ENCODE measurements around the gene VCP.

The VCP gene

DNA sequence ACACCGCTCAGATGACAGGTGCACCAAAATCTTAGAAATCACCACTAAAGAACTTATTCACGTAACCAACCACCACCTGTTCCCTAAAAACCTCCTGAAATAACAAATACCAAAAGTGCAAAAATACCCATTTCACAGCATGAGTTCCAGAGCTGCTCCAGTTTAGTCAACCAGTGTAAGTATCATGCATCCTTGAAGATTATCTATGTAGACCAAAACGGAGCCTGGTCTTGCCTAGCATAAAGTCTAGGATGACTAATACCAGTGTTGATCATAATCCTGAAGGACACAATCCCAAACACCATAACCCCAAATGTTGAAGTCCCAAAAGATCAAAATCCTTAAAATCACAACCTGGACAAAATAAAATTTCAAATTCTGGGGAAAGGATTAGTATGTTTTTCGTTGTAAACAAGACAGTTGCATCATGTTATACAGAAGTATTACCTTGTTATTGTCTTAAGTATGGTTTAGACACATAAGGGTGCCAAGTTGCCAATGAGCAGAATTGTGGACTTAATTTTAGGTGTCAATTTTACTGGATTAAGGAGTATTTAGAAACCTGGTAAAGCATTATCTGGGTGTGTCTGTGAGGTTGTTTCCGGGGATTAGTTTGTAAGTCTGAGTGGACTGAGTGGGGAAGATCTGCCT is 18.1 kb downstream of the VCP start:
- POLR2A ChIA-PET: no interaction called here
- CTCF ChIA-PET: interaction anchor here (0.7 to 2.1 kb wide), 4 partner anchors 10 to 155 kb away, joined by 3 to 8 read pairs (median 4); partner anchors contain the start of gene PIGO
- no peak overlapping the region for H3K4me3 ChIP-seq (ENCODE audit: low read depth, low read length)
- TF ChIP-seq ZNF830 (tag by site-specific recombination; IDR thresholded peaks at IDR 0.05; ENCODE audit: low read depth) (no peak), ZNF37A (tag by site-specific recombination; IDR thresholded peaks at IDR 0.05) (no peak), ZNF664 (tag by site-specific recombination; IDR thresholded peaks at IDR 0.05) (no peak), ZNF404 (tag by site-specific recombination; IDR thresholded peaks at IDR 0.05) (no peak), HOXA7 (CRISPR knock-in tag; IDR thresholded peaks at IDR 0.05; ENCODE audit: borderline replicate concordance) (no peak), ZFP37 (tag by site-specific recombination; IDR thresholded peaks at IDR 0.05) (no peak), ZNF239 (tag by site-specific recombination; IDR thresholded peaks at IDR 0.05) (no peak), GLIS2 (tag by site-specific recombination; IDR thresholded peaks at IDR 0.05) (no peak), HOXD13 (CRISPR knock-in tag; IDR thresholded peaks at IDR 0.05; ENCODE audit: borderline replicate concordance) (no peak), ZFP41 (tag by site-specific recombination; IDR thresholded peaks at IDR 0.05; ENCODE audit: borderline replicate concordance) (no peak), KLF1 (tag by site-specific recombination; IDR thresholded peaks at IDR 0.05) (no peak), IKZF3 (tag by site-specific recombination; IDR thresholded peaks at IDR 0.05) (no peak), PRDM6 (tag by site-specific recombination; IDR thresholded peaks at IDR 0.05) (no peak)
- no peaks in the 10 kb centered on the region for H3K4me1 ChIP-seq (ENCODE audit: control insufficient read depth, insufficient read depth, low read length)
- no peaks in the 10 kb centered on the region for H3K9me3 ChIP-seq (ENCODE audit: control insufficient read depth, insufficient read depth, low read depth, low read length)
- H3K27ac ChIP-seq (ENCODE audit: extremely low read depth, low read depth, low read length): no peak overlapping the region
- peaks cover 21 to 85% of the 10 kb centered on the region in 2 experiments for H3K36me3 ChIP-seq (ENCODE audit: control insufficient read depth in 2 of 2, insufficient read depth in 1 of 2, low read length in 2 of 2)

DNA sequence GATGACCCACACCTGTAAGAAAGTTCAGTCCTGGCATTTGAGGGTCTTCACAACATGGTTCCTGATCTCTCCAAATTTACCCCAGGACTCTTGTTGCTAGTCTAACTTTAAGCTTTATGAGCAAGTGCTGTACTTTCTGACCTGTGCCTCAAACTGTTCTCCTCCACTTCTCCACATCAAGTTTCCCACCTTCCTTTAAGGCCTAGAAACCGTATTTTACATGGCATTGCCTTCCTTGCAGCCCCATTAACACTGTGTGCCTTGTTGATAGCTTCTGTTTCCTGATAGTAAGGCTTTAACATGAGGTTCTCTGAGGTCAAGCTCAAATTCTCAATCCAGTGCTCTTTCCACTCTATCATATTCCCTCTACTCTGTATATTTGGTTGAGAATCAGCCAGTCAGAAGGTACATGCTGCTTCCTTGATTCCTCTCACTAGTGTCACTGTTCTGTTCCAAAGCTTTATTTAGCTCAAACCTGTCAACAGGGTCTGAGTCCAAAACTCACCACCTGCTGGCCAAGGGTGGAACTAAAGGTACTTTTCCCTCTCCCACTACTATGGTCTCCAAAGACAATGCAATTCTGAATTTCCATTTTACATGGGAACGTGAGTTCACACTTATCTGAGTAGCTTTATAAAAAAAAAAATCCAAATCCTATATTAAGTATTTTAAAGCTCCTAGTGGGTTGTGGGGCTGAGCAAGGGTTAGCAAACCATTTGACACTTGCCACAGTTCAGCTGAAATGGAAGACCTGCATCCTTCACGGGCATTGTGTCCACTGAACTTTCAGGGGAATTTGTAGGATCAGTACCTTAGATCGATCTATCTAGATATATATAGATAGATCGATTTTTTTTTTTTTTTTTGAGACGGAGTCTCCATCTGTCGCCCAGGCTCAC is 21.1 kb downstream of the VCP start:
- CTCF ChIA-PET: interaction anchor here (0.5 to 3.2 kb wide), 36 partner anchors 8 to 502 kb away, joined by 3 to 72 read pairs (median 4); partner anchors contain the start of gene UNC13B
- H3K36me3 ChIP-seq (ENCODE audit: control insufficient read depth in 2 of 2, insufficient read depth in 1 of 2, low read length in 2 of 2): peaks cover 10 to 63% of the 10 kb centered on the region in 2 experiments
- TF ChIP-seq ZNF148 (tag by site-specific recombination; IDR thresholded peaks at IDR 0.05; ENCODE audit: borderline replicate concordance): no peak
- TF ChIP-seq ZNF10 (tag by site-specific recombination; IDR thresholded peaks at IDR 0.05): no peak
- no peak for TF ChIP-seq ZNF140 (tag by site-specific recombination; IDR thresholded peaks at IDR 0.05)
- no peak for TF ChIP-seq WT1 (tag by site-specific recombination; IDR thresholded peaks at IDR 0.05)
- TF ChIP-seq, protein P1, sequence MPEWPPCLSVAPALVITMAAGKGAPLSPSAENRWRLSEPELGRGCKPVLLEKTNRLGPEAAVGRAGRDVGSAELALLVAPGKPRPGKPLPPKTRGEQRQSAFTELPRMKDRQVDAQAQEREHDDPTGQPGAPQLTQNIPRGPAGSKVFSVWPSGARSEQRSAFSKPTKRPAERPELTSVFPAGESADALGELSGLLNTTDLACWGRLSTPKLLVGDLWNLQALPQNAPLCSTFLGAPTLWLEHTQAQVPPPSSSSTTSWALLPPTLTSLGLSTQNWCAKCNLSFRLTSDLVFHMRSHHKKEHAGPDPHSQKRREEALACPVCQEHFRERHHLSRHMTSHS (tag by site-specific recombination; IDR thresholded peaks at IDR 0.05): no peak
- TF ChIP-seq, protein P2, sequence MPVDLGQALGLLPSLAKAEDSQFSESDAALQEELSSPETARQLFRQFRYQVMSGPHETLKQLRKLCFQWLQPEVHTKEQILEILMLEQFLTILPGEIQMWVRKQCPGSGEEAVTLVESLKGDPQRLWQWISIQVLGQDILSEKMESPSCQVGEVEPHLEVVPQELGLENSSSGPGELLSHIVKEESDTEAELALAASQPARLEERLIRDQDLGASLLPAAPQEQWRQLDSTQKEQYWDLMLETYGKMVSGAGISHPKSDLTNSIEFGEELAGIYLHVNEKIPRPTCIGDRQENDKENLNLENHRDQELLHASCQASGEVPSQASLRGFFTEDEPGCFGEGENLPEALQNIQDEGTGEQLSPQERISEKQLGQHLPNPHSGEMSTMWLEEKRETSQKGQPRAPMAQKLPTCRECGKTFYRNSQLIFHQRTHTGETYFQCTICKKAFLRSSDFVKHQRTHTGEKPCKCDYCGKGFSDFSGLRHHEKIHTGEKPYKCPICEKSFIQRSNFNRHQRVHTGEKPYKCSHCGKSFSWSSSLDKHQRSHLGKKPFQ (tag by site-specific recombination; IDR thresholded peaks at IDR 0.05): no peak
- no peaks in the 10 kb centered on the region for H3K9me3 ChIP-seq (ENCODE audit: control insufficient read depth, insufficient read depth, low read depth, low read length)
- no peak overlapping the region for H3K4me3 ChIP-seq (ENCODE audit: low read depth, low read length)
- POLR2A ChIA-PET: interaction anchor here (0.6 to 2.0 kb wide), 11 partner anchors 11 to 523 kb away, joined by 3 to 18 read pairs (median 3); partner anchors contain the start of genes FANCG, PIGO and VCP
- no peak overlapping the region for H3K27ac ChIP-seq (ENCODE audit: extremely low read depth, low read depth, low read length)
- H3K4me1 ChIP-seq (ENCODE audit: control insufficient read depth, insufficient read depth, low read length): no peaks in the 10 kb centered on the region
